NCI-H2196 (cell line): ENCODE measurements around the gene CDC40.
"Not testable (repeated sequence)": the region's sequence is repeated elsewhere in the genome, so short reads cannot be mapped to it uniquely, and the experiment has no call there.

Experiments used
- DNase-seq: peaks from one replicate; lab custom pipeline; 2025; ENCODE audit not compliant: unreplicated experiment; lab: John Stamatoyannopoulos, UW

The CDC40 gene

GRCh38 chr6:110198561-110198960 lies 18.3 kb downstream of the CDC40 start:
- no peak for DNase-seq

- no peak for DNase-seq
Measured at GRCh38 chr6:110201151-110201884, 21.1 kb downstream of the CDC40 start.

DNA sequence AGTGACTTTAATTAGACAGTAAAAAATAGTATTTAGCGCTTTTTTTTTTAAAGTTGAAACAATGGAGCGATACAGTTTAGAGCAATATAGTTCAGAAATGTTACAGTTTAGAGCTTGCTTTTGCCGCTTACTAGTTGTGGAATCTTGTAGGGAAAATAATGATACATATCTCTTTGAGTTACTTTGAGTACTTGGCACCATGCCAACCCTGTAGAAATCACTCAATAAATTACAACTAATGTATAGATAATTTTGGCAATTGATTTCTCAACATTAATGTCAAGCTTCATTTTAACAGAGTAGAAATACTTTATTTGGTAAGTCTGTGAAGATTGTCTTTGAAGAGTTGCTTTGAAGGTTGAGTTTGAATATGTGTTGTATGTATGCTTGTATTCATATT lies 27.4 kb downstream of the CDC40 start:
- no peak for DNase-seq

GRCh38 chr6:110211753-110212152 lies 31.5 kb downstream of the CDC40 start:
- DNase-seq: no peak

DNA sequence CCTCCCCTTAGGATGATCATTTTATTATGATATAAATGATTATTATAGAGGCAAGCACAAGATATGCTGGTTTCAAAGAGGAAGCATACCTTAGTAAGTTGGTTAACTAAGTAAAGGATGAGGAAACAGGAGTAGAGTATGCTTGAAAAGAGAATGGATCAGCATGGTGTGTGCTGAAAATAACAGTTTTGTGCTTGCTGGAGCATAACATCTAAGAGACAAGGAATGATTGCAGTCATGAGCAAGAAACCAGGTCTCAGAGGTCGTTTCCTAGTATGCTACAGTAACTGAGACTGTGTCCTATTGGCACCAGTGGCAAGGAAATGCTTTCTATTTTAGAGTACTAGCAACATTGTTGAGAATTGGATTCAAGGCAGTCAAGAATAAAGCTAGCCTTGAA lies 34.1 kb downstream of the CDC40 start:
- no peak for DNase-seq

DNA sequence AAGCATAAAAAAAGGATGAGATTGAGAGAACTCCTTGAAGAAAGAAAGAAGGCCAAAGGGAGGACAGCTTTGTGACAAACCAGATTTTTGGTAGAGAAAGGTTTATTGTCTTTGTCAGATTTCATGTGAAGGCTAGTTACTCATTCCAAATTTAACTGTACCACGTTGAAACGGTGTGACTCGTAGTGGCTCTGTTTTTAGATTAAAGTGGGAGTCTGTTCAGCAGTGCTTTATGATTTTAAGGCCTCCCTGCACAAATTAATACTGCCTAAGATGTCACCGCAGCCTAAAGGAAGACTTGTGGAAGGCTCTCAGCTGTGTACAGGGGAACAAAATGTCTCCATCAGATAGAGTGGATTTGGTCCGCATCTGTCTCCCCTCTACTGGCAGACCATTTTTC lies 35.9 kb downstream of the CDC40 start:
- no peak for DNase-seq

- no peak for DNase-seq
Measured at GRCh38 chr6:110217266-110217665, 37.0 kb downstream of the CDC40 start.

DNA sequence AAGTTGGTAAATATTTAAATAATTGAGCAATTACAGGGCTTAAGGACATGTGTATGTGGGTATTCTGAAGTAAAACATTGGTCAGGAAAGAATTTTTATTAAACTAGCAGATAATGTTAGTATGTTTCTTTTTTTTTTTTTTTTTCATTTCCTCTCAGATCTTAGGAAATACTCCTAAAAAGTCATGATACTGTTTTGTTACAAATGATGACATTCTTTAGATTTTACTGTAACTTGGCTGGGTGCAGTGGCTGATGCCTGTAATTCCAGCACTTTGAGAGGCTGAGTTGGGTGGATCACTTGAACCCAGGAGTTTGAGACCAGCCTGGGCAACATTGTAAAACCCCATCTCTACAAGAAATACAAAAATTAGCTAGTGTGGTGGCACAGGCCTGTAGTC lies 41.5 kb downstream of the CDC40 start:
- no peak for DNase-seq

GRCh38 chr6:110226261-110226660 lies 46.0 kb downstream of the CDC40 start:
- DNase-seq: no peak

DNA sequence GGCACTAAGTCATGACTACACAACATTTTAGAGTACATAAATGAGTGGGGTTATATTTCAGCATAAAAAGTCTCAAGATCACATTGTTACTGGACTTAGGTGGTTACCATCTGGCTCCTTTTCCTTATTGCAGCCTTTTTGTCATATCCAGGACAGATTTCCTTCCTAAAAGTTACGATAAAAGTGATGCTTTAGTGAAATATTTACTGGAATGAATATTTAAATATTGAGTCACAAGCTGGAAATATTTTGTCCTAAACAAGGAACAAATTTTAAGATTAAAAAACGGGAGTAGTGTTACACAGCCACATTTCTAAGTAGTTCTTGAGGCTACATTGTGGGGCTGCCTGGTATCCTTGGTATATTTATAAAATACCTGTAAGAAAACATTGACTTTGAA lies 52.2 kb downstream of the CDC40 start:
- no peak for DNase-seq

DNA sequence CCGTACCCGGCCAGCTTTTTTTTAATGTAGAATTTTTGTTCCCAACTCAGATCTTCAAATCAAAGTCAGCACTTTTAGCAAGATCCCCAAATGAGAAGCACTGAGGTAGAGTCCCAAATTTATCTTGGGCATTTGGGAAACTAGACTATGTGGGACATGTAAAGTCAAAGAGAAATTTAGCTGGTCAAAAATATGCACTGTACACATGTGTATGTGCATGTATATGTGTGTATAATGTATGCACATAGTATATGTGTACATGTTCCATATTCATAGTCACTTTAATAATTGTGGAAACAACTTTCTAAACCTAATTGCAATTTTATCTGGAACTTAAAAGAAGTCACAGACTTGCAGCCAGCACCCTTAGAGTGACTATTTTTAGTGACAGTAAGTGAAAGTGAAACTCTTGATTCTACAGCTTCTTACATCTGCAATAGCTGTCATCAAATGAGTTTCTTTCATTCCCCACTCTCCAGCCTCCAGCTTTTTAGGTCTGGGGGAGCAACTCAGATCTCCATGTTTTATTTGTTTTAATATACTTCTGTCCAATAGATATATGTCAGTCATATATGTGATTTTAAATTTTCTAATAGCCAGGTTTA lies 53.6 kb downstream of the CDC40 start:
- DNase-seq: no peak

- DNase-seq: not testable (repeated sequence)
Measured at GRCh38 chr6:110236007-110236406, 55.8 kb downstream of the CDC40 start.

DNA sequence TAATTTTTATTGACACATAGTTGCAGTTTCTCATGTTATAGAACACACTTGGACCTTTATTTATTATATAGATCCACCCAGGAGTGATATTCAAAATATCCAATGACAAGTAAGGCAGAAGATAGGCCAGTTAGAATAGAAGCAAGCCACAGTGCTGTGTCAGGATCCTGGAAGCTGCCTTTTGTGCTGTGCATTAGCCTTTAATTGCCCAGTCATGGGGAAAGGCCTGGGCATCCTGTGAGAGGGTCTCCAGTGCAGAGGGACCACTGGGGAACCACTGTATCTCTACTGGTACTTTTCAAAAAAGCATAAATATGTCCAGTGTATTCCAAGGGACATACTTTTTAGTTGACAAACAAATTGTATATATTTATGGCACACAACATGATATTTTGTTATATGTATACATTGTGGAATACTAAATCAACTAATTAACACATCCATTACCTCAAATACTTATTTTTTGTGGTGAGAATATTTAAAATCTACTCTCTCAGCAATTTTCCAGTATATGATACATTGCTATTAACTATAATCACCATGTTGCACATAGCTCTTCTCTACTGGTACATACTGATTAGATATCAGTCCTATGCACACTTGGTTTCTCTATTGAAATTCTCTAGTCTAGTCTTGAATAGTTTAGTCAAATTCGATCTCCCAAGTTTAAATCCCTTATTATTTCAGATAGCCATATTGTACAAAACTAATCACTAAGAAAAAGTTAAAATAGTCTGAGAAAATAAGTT lies 59.5 kb downstream of the CDC40 start:
- DNase-seq: no peak

DNA sequence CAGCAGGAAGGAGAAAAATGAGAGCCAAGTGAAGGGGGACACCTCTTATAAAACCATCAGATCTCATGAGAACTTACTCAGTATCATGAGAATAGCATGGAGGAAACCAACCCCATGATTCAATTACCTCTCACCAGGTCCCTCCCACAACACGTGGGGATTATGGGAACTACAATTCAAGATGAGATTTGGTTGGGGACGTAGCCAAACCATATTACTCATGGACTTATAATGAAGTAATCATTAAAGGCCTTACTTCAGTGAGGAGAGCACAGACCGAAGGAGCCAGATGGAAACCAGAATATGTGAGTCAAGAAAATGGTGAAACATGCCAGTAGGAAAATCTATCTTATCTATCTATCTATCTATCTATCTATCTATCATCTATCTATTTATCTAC lies 64.4 kb downstream of the CDC40 start:
- not testable (repeated sequence) for DNase-seq

GRCh38 chr6:110246378-110246777 lies 66.2 kb downstream of the CDC40 start:
- no peak for DNase-seq

DNA sequence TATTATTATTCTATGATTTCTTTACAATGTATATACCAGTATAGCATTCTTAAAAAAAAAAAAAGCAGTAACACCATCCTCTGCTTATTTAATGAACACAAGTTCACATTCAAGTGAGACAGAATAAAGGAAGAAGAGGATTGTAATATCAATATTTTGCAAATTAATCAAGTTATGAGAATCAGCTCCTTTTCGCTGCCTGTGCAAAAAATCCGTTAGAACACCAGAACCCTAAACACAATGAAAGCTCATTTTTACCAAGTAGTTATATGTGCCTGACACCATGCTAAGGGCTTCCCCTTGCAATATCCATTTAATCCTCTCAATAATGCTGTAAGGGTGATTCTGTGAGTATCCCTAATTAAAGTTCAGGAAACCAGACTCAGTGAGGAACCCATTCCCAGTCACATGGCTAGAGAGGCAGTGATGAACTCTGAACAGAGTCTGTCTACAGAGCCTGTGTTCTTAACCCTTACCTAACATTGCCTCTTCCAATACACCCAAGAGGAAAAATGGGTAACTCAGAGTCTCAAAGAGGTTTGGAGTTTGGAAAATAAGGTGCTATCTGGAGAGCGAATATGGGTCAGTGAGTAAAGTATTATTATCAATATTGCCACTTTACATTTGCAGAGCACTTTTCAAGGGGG lies 66.8 kb downstream of the CDC40 start:
- no peak for DNase-seq

- no peak for DNase-seq
Measured at GRCh38 chr6:110250058-110250457, 69.8 kb downstream of the CDC40 start.

DNA sequence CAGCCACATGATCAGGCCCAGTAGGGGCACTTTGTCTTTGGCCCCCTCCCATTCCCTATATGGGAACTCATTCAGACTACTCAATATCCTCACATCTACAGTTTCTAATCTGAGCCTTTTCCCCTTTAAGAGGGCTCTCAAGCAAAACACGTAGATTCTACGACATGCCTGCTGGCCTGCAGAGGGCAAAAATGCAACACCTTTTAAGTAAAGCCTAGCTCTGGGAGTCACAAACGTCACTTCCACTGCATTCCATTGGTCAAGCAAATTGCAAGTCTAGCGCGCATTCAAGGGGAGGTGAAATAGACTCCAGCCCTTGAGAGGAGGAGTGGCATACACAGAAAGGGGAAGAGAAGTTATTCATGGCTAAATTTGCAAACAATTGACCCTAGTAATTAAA lies 70.6 kb downstream of the CDC40 start:
- no peak for DNase-seq

DNA sequence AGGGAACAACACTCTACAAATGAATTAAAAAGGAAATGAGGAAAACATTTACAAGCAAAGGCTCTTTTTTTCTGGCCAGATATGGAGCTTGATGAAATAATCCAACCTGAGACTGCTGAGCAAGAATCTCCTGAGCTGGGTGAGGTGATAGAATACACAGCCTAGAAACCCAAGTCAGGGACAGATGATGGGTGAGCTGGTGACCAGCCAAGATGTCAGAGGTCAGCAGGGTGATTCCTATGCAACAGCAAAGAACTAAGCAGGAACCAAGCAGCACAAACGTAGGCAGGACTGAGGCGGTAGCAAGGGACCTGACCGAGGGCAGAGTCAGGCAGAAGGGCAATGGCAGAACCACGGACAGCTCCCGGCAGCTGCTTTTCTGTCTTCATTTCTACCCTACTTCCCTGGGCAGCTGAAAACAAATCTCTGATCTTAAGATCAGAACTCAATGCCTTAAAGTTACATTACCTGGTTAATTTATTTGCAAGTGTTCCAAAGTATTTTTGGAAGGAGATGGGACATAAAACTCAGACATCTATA lies 75.1 kb downstream of the CDC40 start:
- DNase-seq: no peak

DNA sequence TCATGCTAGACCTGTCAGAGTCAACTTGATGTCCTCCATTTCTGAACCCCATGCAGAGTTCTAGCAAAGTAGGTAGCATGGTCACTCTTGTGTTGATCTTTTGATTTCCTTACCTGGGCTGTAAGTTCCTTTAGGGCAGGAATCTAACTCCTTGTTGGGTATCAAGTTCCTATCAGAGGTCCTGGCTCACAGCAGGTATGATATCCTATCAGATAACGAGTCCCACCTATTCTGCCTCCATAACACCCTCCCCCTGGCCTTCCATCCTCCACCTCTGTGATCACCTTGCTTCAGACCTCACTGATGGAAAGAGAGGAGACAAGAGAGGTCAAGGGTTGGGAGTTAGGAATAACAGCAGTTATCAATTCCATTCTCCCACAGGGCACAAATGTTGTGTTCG lies 76.1 kb downstream of the CDC40 start:
- DNase-seq: no peak

DNA sequence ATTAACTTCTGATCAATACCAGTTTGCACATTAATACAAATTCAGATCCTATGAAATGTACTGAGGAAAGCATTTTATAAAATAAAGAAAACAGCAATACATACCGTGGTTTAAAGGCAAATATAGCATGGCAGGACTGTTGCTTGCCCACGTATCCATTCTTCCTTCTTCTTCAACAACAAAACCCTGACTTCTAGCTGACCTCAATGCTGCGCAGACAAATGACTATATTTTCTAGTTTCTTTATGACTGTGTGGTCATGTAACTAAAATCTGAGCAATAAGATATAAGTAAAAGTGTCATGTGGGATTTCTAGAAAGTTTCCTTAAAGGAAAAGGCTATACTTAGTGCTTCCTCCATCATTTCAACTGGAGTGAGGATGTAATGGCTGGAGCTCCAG lies 85.0 kb downstream of the CDC40 start:
- no peak for DNase-seq

DNA sequence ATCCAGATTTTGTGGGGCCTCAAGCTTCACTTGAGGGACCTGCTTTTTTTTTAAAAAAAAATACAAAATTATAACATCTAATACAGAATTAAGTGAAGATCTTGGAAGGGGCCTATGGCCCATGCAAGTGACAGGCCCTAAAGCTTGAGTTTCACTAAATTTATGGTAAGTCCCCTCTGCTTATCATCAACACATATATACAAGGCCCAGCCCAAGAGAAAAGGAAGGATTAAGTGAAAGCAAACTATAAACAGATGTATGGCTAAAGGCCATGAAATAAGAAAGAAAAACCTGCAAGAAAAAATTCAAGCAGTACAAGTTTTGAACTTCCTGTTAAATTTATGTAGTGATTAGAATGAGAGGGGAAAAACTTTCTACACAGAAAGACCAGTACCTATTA lies 86.8 kb downstream of the CDC40 start:
- no peak for DNase-seq
